ENCODE results near the gene TSEN54.

Gene TSEN54

GRCh38 chr17:75542728-75543336 lies 26.5 kb downstream of the TSEN54 start:
- DNase-seq (ENCODE audit: low read depth in 2 of 3, low spot score in 2 of 3), result no peak

GRCh38 chr17:75544250-75544649 lies 27.9 kb downstream of the TSEN54 start:
- no peak for DNase-seq (ENCODE audit: low read depth in 2 of 3, low spot score in 2 of 3)

GRCh38 chr17:75546181-75546580 lies 29.9 kb downstream of the TSEN54 start:
- DNase-seq (ENCODE audit: low read depth in 2 of 3, low spot score in 2 of 3), result no peak

- no peak for DNase-seq (ENCODE audit: low read depth in 2 of 3, low spot score in 2 of 3)
Measured at GRCh38 chr17:75547091-75547490, 30.8 kb downstream of the TSEN54 start.

- DNase-seq (ENCODE audit: low read depth in 2 of 3, low spot score in 2 of 3), result no peak
Measured at GRCh38 chr17:75548813-75549212, 32.5 kb downstream of the TSEN54 start.

GRCh38 chr17:75549246-75550138 lies 33.2 kb downstream of the TSEN54 start:
- no peak for DNase-seq (ENCODE audit: low read depth in 2 of 3, low spot score in 2 of 3)

GRCh38 chr17:75550139-75550465 lies 33.8 kb downstream of the TSEN54 start:
- DNase-seq (ENCODE audit: low read depth in 2 of 3, low spot score in 2 of 3), result no peak

GRCh38 chr17:75551266-75551665 lies 34.9 kb downstream of the TSEN54 start:
- no peak for DNase-seq (ENCODE audit: low read depth in 2 of 3, low spot score in 2 of 3)

GRCh38 chr17:75552425-75553294 lies 36.3 kb downstream of the TSEN54 start:
- DNase-seq (ENCODE audit: low read depth in 2 of 3, low spot score in 2 of 3), result no peak

- DNase-seq (ENCODE audit: low read depth in 2 of 3, low spot score in 2 of 3), result no peak
Measured at GRCh38 chr17:75553295-75554110, 37.2 kb downstream of the TSEN54 start.

GRCh38 chr17:75555679-75556153 lies 39.4 kb downstream of the TSEN54 start:
- no peak for DNase-seq (ENCODE audit: low read depth in 2 of 3, low spot score in 2 of 3)

GRCh38 chr17:75557075-75557851 lies 40.9 kb downstream of the TSEN54 start:
- DNase-seq (ENCODE audit: low read depth in 2 of 3, low spot score in 2 of 3), result no peak

GRCh38 chr17:75557852-75558665 lies 41.7 kb downstream of the TSEN54 start:
- no peak for DNase-seq (ENCODE audit: low read depth in 2 of 3, low spot score in 2 of 3)

GRCh38 chr17:75558666-75559530 lies 42.6 kb downstream of the TSEN54 start:
- no peak for DNase-seq (ENCODE audit: low read depth in 2 of 3, low spot score in 2 of 3)

- no peak for DNase-seq (ENCODE audit: low read depth in 2 of 3, low spot score in 2 of 3)
Measured at GRCh38 chr17:75559958-75560533, 43.7 kb downstream of the TSEN54 start.

GRCh38 chr17:75561927-75562603 lies 45.7 kb downstream of the TSEN54 start:
- no peak for DNase-seq (ENCODE audit: low read depth in 2 of 3, low spot score in 2 of 3)

GRCh38 chr17:75563063-75563758 lies 46.9 kb downstream of the TSEN54 start:
- no peak for DNase-seq (ENCODE audit: low read depth in 2 of 3, low spot score in 2 of 3)
